Measurements from ENCODE around the gene AFF3.

Gene AFF3

GRCh38 chr2:99611034-99611433 lies 531.4 kb downstream of the AFF3 start:
- ChIA-PET POLR2A (no interaction called here), CTCF (no interaction called here)
- TF ChIP-seq NFRKB (IDR thresholded peaks at IDR 0.05): no peak
- no peak for TF ChIP-seq SP1 (IDR thresholded peaks at IDR 0.05)
- TF ChIP-seq L3MBTL2 (conservative IDR thresholded peaks at IDR 0.05): no peak
- no peak for TF ChIP-seq LEF1 (IDR thresholded peaks at IDR 0.05; ENCODE audit: borderline replicate concordance)
- no peak for TF ChIP-seq ARNT (IDR thresholded peaks at IDR 0.05)
- TF ChIP-seq SUZ12 (IDR thresholded peaks at IDR 0.05): no peak
- no peak for TF ChIP-seq PKNOX1 (IDR thresholded peaks at IDR 0.05)
- TF ChIP-seq FOXM1 (IDR thresholded peaks at IDR 0.05; ENCODE audit: borderline replicate concordance): no peak
- no peak for TF ChIP-seq ZNF384 (IDR thresholded peaks at IDR 0.05)
- no peak for TF ChIP-seq FOXK2 (IDR thresholded peaks at IDR 0.05)
- TF ChIP-seq HDGF (IDR thresholded peaks at IDR 0.05; ENCODE audit: borderline replicate concordance): no peak
- no peak for DNase-seq (ENCODE audit: extremely low spot score)

GRCh38 chr2:99609851-99610381 lies 532.5 kb downstream of the AFF3 start:
- no peak for TF ChIP-seq FOXK2 (IDR thresholded peaks at IDR 0.05)
- no peak for TF ChIP-seq ZNF384 (IDR thresholded peaks at IDR 0.05)
- ChIA-PET POLR2A (no interaction called here), CTCF (interaction anchor here (0.6 kb wide), 1 partner anchor 860 kb away, joined by 5 read pairs; the partner anchor contains the start of gene NMS)
- no peak for DNase-seq (ENCODE audit: extremely low spot score)

- no peak for TF ChIP-seq FOXK2 (IDR thresholded peaks at IDR 0.05)
- no peak for TF ChIP-seq NFRKB (IDR thresholded peaks at IDR 0.05)
- TF ChIP-seq ELF4 (IDR thresholded peaks at IDR 0.05): no peak
- TF ChIP-seq CTBP1 (IDR thresholded peaks at IDR 0.05; ENCODE audit: borderline replicate concordance): no peak
- TF ChIP-seq ARNT (IDR thresholded peaks at IDR 0.05): no peak
- TF ChIP-seq LEF1 (IDR thresholded peaks at IDR 0.05; ENCODE audit: borderline replicate concordance): no peak
- TF ChIP-seq FOXM1 (IDR thresholded peaks at IDR 0.05; ENCODE audit: borderline replicate concordance): no peak
- no peak for TF ChIP-seq ZNF384 (IDR thresholded peaks at IDR 0.05)
- ChIA-PET POLR2A (no interaction called here), CTCF (interaction anchor here (0.6 kb wide), 1 partner anchor 32 kb away, joined by 5 read pairs; no protein-coding TSS in a partner anchor)
- DNase-seq (ENCODE audit: extremely low spot score): no peak
Observed at GRCh38 chr2:99608861-99609260, 533.5 kb downstream of the AFF3 start.

- TF ChIP-seq L3MBTL2 (conservative IDR thresholded peaks at IDR 0.05) (no peak), NFRKB (IDR thresholded peaks at IDR 0.05) (no peak), ZNF384 (IDR thresholded peaks at IDR 0.05) (no peak), ARNT (IDR thresholded peaks at IDR 0.05) (no peak), BHLHE40 (IDR thresholded peaks at IDR 0.05; ENCODE audit: borderline replicate concordance) (no peak), FOXK2 (IDR thresholded peaks at IDR 0.05) (no peak)
- CTCF ChIA-PET: no interaction called here
- DNase-seq (ENCODE audit: extremely low spot score): no peak
- POLR2A ChIA-PET: no interaction called here
Observed at GRCh38 chr2:99607861-99608491, 534.4 kb downstream of the AFF3 start.

GRCh38 chr2:99607454-99607853 lies 534.9 kb downstream of the AFF3 start:
- DNase-seq (ENCODE audit: extremely low spot score): no peak
- ChIA-PET CTCF (no interaction called here), POLR2A (no interaction called here)
- no peak for TF ChIP-seq L3MBTL2 (conservative IDR thresholded peaks at IDR 0.05)
- no peak for TF ChIP-seq TARDBP (IDR thresholded peaks at IDR 0.05)
- TF ChIP-seq FOXM1 (IDR thresholded peaks at IDR 0.05; ENCODE audit: borderline replicate concordance): no peak
- TF ChIP-seq SUZ12 (IDR thresholded peaks at IDR 0.05): no peak

GRCh38 chr2:99605036-99605435 lies 537.4 kb downstream of the AFF3 start:
- no peak for DNase-seq (ENCODE audit: extremely low spot score)
- POLR2A ChIA-PET: no interaction called here
- CTCF ChIA-PET: no interaction called here
- TF ChIP-seq ARNT (IDR thresholded peaks at IDR 0.05) (no peak), ELF4 (IDR thresholded peaks at IDR 0.05) (no peak), CTBP1 (IDR thresholded peaks at IDR 0.05; ENCODE audit: borderline replicate concordance) (no peak), TARDBP (IDR thresholded peaks at IDR 0.05) (no peak), LEF1 (IDR thresholded peaks at IDR 0.05; ENCODE audit: borderline replicate concordance) (no peak), SP1 (IDR thresholded peaks at IDR 0.05) (no peak), ZNF384 (IDR thresholded peaks at IDR 0.05) (no peak), PKNOX1 (IDR thresholded peaks at IDR 0.05) (no peak), FOXA1 (IDR thresholded peaks at IDR 0.05) (no peak), BHLHE40 (IDR thresholded peaks at IDR 0.05; ENCODE audit: borderline replicate concordance) (no peak), HDGF (IDR thresholded peaks at IDR 0.05; ENCODE audit: borderline replicate concordance) (no peak), FOXM1 (IDR thresholded peaks at IDR 0.05; ENCODE audit: borderline replicate concordance) (no peak), L3MBTL2 (conservative IDR thresholded peaks at IDR 0.05) (no peak), SUZ12 (IDR thresholded peaks at IDR 0.05) (no peak)

- TF ChIP-seq LEF1 (IDR thresholded peaks at IDR 0.05; ENCODE audit: borderline replicate concordance): no peak
- no peak for TF ChIP-seq SUZ12 (IDR thresholded peaks at IDR 0.05)
- no peak for TF ChIP-seq FOXK2 (IDR thresholded peaks at IDR 0.05)
- TF ChIP-seq CTBP1 (IDR thresholded peaks at IDR 0.05; ENCODE audit: borderline replicate concordance): no peak
- TF ChIP-seq FOXM1 (IDR thresholded peaks at IDR 0.05; ENCODE audit: borderline replicate concordance): no peak
- no peak for TF ChIP-seq FOXA1 (IDR thresholded peaks at IDR 0.05)
- no peak for TF ChIP-seq ARNT (IDR thresholded peaks at IDR 0.05)
- no peak for TF ChIP-seq TARDBP (IDR thresholded peaks at IDR 0.05)
- TF ChIP-seq SP1 (IDR thresholded peaks at IDR 0.05): no peak
- TF ChIP-seq ELF4 (IDR thresholded peaks at IDR 0.05): no peak
- no peak for TF ChIP-seq PKNOX1 (IDR thresholded peaks at IDR 0.05)
- no peak for TF ChIP-seq L3MBTL2 (conservative IDR thresholded peaks at IDR 0.05)
- no peak for TF ChIP-seq NFRKB (IDR thresholded peaks at IDR 0.05)
- ChIA-PET CTCF (interaction anchor here (2.0 kb wide), 1 partner anchor 13 kb away, joined by 6 read pairs; no protein-coding TSS in a partner anchor), POLR2A (no interaction called here)
- DNase-seq (ENCODE audit: extremely low spot score): no peak
Observed at GRCh38 chr2:99602476-99602875, 539.9 kb downstream of the AFF3 start.

Measured in HEK293T (cell line).